ENCODE results near the gene GPN3.
"Not testable (repeated sequence)": the region's sequence is repeated elsewhere in the genome, so short reads cannot be mapped to it uniquely, and the experiment has no call there.

GPN3 gene

DNA sequence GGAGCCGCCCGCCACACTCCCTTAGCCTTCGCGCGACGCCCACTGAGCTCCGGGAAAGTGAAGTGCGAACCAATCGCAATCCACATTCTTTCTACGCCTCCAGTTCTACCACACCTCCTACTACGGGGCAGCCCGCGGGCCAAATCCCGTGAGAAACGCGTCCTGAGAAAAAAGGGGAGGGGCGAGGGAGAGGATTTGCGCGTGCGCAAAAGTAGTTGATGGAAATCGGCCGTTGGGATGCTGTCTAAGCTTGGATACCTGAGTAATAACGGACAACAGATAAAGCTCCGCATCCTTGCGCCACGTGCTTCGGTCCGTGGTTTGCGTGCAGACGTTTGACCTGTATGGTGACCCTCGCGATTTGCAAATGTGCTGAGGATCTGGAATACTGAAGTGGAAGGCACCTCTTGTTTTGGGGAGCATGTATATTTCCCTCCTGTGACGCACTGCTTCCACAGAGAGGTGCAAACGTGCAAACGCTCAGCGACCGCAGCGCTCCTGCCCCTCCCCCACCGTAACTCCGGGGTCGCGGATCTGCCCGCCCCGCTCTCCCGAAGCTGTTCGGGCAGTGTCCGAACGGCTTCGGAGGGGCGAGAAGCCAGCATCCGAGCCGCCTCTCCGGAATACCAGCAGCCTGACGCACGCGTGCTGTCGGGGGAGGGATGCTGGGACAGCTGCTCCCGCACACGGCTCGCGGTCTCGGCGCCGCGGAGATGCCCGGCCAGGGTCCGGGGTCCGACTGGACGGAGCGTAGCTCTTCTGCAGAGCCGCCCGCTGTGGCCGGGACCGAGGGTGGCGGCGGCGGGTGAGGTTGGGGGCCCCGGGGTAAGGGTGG lies at the start of gene GPN3, which contains the start of gene FAM216A:
Gene GPN3, minus strand, starts transcription at position 44 of the 835 bp plus-strand sequence. CDS start 54 bp downstream, outside the sequence.
Gene FAM216A, plus strand, starts transcription at position 632 of the 835 bp plus-strand sequence. Its CDS starts 31 bp downstream, at position 663.
- DNase-seq = peak; percentile 97

DNA sequence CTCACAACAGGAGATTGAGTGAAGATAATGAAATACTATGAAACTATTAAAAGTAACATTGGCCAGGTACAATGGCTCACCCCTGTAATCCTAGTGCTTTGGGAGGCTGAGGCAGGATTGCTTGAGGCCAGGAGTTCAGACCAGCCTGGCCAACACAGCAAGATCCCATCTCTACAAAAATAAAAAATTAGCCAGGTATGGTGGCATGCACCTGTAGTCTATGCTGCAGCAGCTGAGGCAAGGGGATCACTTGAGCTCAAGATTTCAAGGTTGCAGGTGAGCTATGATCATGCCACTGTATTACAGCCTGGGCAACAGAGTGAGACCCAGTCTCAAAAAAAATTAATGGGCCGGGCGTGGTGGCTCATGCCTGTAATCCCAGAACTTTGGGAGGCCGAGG lies 48.9 kb upstream of the GPN3 start:
- no peak for DNase-seq

- no peak for DNase-seq
Observed at GRCh38 chr12:110514363-110514762, 46.3 kb upstream of the GPN3 start.

DNA sequence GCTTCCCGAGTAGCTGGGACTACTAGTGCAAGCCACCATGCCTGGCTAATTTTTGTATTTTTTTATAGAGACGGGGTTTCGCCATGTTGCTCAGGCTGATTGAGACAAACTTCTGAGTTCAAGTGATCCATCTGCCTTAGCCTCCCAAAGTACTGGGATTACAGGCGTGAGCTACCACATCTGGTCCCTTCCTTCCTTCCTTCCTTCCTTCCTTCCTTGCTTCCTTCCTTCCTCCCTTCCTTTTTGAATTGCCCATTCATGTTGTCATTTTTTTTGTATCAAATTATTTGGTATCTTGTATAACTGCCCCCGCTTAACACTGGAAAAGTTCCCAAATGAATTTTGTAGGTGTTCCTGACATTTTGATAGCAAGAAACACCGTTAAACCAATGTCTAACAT lies 45.8 kb upstream of the GPN3 start:
- no peak for DNase-seq

- no peak for DNase-seq
Observed at GRCh38 chr12:110508071-110508586, 40.1 kb upstream of the GPN3 start.

DNA sequence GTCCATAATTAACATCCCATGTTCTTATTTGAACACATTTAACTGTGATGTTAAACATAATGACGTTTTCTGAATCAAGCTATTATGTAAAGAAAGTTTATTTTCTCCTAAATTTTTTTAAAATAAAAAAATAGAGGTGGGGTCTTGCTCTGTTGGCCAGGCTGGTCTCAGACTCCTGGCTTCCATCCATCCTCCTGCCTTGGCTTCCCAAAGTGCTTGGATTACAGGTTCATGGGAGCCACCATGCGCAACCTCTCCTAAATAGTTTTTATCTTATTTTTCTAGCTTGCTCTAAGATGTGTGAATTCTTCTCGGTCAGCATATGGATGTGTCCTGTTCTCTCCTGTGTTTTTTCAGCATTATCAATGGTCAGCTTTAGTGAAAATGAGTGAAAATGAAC lies 37.3 kb upstream of the GPN3 start:
- no peak for DNase-seq

DNA sequence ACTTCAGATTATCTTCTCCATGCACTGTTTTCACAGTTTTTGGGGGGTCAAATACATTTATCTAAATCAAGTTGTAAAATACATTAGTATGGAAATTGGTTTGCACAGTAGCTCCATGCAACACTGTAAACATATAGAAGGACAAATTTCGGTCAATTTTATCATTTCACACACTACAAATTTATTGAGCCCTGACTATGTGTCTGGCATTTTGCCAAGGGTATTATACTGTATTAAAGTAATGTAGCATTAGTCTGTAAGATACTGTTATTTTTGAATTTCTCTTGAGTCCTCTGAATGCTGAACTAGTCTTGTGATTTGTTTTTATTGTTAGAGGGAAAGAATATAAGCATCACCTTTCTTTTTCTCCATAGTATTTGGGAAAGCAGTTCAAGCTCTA lies 35.4 kb upstream of the GPN3 start:
- no peak for DNase-seq

- peak; percentile 95 for DNase-seq
Observed at GRCh38 chr12:110501752-110502738, 34.0 kb upstream of the GPN3 start, which contains the start of the genes RAD9B and VPS29. RAD9B (plus strand) TSS chr12:110502331; CDS start chr12:110502338, 7 bp downstream. VPS29 (minus strand) TSS chr12:110502111; CDS start chr12:110502051, 60 bp downstream.

GRCh38 chr12:110501399-110501751 lies 33.3 kb upstream of the GPN3 start:
- DNase-seq = peak; percentile 21

DNA sequence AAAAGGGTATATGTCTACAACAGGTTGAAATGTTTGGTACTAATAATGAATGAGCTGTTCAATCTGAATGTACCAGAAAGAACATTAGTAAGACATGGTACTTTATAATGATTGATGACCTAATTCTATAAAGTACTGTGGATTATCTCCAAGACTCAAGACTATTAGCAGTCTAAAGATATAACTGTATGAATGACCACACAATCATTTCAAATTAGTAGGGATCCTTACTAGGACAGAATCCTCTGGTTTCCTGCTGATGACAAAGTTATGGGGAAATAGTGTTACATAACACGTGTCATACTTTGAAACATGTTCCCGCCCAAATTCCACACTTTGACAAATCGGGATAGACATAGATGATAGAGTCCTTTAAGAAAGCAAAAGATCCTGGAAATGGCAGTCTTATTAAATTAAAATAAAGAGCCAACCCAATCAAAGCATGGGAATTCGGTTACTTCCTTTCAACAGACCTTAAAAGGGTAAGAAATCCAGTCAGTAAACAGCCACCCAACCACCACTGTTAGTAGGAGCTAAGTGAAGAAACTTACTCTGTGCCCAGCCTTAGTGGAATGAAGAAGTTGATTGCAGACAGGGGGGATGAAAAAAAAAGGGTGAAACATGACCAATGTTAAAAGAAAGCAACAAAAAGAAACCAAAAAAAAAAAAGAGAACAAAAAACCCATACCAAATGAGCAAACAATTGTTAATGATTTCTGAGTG lies 31.1 kb upstream of the GPN3 start:
- DNase-seq = no peak

DNA sequence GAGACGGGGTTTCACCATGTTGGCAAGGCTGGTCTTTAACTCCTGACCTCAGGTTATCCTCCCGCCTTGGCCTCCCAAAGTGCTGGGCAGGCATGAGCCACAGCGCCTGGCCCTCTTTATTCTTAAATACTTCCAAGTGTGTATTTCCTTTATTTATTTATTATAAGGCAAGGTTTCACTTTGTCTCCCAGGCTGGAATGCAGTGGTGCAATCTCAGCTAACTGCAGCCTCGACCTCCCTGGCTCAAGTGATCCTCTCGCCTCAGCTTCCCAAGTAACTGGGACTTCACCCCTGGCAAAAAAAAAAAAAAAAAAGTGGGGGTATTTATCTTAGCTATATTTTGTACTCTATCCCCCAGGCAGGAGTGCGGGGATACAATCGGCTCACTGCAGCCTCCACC lies 7.4 kb upstream of the GPN3 start:
- DNase-seq = no peak

DNA sequence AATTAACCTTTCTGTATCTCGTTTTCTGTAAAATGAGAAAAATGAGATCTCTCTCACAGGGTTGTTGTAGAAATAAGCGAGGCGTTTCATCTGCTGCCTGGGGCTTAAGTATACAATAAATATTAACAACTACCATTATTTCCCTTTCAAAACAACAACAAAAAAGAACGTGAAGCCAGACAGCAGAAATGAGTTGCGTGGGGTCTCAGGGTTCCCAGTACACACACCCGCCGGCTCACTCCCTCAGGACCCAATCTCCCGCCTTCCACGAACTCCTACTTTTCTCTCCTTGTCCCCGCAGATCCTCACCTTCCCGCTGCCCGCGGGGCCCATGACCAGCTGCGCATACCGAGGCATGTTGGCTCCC lies 227 bp downstream of the GPN3 start:
- no peak for DNase-seq

- no peak for DNase-seq
Observed at GRCh38 chr12:110466791-110467190, 1.3 kb downstream of the GPN3 start.

GRCh38 chr12:110465765-110466164 lies 2.3 kb downstream of the GPN3 start:
- DNase-seq = not testable (repeated sequence)

DNA sequence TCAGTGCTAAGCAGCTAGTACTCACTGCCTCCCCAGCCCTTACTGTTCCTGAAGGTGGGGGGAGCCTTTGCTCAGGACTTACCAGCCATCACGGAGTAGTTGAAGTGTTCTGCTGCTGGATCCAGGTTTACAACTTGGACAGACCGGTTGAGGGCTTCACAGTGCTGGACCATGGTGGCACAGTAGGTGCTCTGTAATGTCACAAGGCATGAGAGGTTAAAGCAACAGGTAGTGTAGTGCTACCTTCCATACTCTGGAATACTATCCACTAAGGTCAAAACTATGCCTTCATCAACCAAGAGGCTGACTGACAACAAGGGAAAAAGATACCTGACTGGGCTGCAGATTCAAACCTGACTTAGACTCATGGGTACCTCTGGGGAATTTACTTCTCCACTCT lies 3.0 kb downstream of the GPN3 start:
- no peak for DNase-seq

GRCh38 chr12:110461189-110461588 lies 6.9 kb downstream of the GPN3 start:
- not testable (repeated sequence) for DNase-seq

DNA sequence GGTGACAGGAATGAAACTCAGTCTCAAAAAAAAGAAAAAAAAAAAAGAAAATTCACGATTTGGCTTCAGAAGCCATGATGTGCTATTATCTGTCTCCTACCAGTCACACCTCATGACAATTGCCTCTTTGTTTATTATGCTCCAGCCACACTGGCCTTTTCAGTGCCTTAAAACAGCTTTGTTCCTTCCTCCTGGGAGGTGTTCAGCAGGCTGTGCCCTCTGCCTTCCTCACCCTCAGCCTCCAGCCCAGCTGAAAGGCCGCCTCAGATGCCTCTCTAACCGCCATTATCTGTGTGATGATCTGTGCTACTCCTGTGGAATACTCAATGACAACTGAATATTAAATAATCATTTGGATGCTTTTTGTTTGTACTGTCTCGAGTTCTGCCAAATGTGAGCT lies 9.3 kb downstream of the GPN3 start:
- DNase-seq = no peak

GRCh38 chr12:110453569-110454296 lies 14.3 kb downstream of the GPN3 start:
- no peak for DNase-seq

GRCh38 chr12:110451263-110451662 lies 16.8 kb downstream of the GPN3 start:
- no peak for DNase-seq

DNA sequence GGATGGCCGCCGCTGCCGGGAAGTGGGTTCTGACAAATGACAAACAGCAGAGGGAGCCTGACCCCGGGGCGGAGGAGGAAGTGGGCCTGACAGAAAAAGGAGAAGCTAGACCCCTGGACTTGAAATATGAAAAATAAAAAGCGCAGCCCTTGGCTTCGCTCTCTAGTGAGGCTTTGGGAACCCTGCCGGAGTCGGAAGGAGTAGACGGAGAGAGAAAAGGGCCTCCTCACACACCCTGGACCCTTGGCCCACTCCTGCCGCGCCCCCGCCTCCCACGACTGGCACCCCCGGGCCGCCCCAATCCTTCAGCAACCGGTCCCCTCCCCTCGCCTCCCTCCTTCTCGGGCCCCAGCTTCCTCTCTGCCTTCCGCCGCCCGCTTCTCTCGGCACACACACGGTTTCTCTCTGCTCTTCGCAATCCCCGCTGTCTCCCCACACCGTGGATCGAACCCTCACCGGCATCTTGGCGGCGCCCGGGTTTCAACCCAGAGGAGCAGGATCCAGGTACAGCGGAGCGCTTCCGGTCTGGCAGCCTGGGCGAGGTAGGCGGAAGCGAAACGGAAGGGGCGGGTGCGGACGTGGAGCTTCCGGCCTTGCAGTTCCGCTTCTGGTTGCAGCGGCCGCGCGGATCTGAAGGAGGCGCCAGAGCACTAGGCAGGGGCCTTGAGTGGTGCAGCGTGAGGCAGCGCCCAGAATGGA lies 18.1 kb downstream of the GPN3 start, which contains the start of gene ARPC3:
Gene ARPC3, minus strand, starts transcription at position 539 of the 699 bp plus-strand sequence. Its CDS starts 77 bp downstream, at position 462.
- peak; percentile 94 for DNase-seq

DNA sequence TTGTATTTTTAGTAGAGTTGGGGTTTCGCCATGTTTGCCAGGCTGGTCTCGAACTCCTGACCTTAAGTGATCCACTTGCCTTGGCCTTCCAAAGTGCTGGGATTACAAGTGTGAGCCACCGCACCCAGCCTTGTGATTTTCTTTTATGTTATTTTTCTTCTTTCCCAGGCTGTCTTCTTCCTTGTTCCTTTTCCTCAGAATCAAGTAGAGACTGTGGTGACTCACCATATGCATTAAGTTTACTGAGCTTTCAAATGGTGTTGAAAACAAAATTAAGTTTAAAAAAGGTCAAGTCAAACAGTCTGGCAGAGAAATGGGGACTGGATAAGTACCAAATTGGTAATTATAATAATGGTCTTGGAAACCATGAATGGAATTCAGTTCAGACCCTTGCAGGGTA lies 23.6 kb downstream of the GPN3 start:
- DNase-seq = no peak
